Stimulated activated CD8-positive, alpha-beta memory T cell treated with anti-CD3 and anti-CD28 coated beads, Interleukin-7, amount 100 ng/mL, for 24 hours (primary cell): ENCODE results near the gene CA6.
A peak's percentile ranks its signal among the peaks of the same experiment; 100 is the strongest.
"Not testable (repeated sequence)": the region's sequence is repeated elsewhere in the genome, so short reads cannot be mapped to it uniquely, and the experiment has no call there.

ENCODE experiments used
- DNase-seq: peaks from one replicate; pipeline ENCODE4 v3.0.0-alpha.2; 2020; ENCODE audit warnings: low read depth

The CA6 gene

GRCh38 chr1:8926707-8927694 is 18.7 kb upstream of the CA6 start:
- DNase-seq, result no peak

- no peak for DNase-seq
Measured at GRCh38 chr1:8930116-8930515, 15.6 kb upstream of the CA6 start.

GRCh38 chr1:8937051-8937450 is 8.6 kb upstream of the CA6 start:
- DNase-seq, result not testable (repeated sequence)

- DNase-seq, result no peak
Measured at GRCh38 chr1:8937701-8938100, 8.0 kb upstream of the CA6 start.

GRCh38 chr1:8938232-8938999 is 7.3 kb upstream of the CA6 start:
- no peak for DNase-seq

GRCh38 chr1:8939000-8939265 is 6.7 kb upstream of the CA6 start:
- no peak for DNase-seq

- no peak for DNase-seq
Measured at GRCh38 chr1:8939362-8939995, 6.2 kb upstream of the CA6 start.

GRCh38 chr1:8941906-8942305 is 3.8 kb upstream of the CA6 start:
- no peak for DNase-seq

- no peak for DNase-seq
Measured at GRCh38 chr1:8943498-8944405, 1.9 kb upstream of the CA6 start.

GRCh38 chr1:8947127-8947691 is 1.5 kb downstream of the CA6 start:
- no peak for DNase-seq

GRCh38 chr1:8950309-8950708 is 4.6 kb downstream of the CA6 start:
- DNase-seq, result no peak

GRCh38 chr1:8951231-8951630 is 5.6 kb downstream of the CA6 start:
- DNase-seq, result no peak

- no peak for DNase-seq
Measured at GRCh38 chr1:8955406-8955805, 9.7 kb downstream of the CA6 start.

- DNase-seq, result no peak
Measured at GRCh38 chr1:8956461-8957349, 11.0 kb downstream of the CA6 start.

- DNase-seq, result peak; percentile 35
Measured at GRCh38 chr1:8962812-8963530, 17.3 kb downstream of the CA6 start.

- no peak for DNase-seq
Measured at GRCh38 chr1:8963963-8964362, 18.3 kb downstream of the CA6 start.

- DNase-seq, result no peak
Measured at GRCh38 chr1:8965121-8965820, 19.6 kb downstream of the CA6 start.

GRCh38 chr1:8966606-8967005 is 20.9 kb downstream of the CA6 start:
- no peak for DNase-seq

GRCh38 chr1:8968902-8969301 is 23.2 kb downstream of the CA6 start:
- not testable (repeated sequence) for DNase-seq
